ENCODE data around the gene TCAP. TPM values are rescaled to one million over a fixed set of nuclear protein-coding genes. Genes with fewer than 3 reads are reported as not detected.

The TCAP gene
- total RNA-seq, 1 donor from 2014 or later = 2.7 TPM

DNA sequence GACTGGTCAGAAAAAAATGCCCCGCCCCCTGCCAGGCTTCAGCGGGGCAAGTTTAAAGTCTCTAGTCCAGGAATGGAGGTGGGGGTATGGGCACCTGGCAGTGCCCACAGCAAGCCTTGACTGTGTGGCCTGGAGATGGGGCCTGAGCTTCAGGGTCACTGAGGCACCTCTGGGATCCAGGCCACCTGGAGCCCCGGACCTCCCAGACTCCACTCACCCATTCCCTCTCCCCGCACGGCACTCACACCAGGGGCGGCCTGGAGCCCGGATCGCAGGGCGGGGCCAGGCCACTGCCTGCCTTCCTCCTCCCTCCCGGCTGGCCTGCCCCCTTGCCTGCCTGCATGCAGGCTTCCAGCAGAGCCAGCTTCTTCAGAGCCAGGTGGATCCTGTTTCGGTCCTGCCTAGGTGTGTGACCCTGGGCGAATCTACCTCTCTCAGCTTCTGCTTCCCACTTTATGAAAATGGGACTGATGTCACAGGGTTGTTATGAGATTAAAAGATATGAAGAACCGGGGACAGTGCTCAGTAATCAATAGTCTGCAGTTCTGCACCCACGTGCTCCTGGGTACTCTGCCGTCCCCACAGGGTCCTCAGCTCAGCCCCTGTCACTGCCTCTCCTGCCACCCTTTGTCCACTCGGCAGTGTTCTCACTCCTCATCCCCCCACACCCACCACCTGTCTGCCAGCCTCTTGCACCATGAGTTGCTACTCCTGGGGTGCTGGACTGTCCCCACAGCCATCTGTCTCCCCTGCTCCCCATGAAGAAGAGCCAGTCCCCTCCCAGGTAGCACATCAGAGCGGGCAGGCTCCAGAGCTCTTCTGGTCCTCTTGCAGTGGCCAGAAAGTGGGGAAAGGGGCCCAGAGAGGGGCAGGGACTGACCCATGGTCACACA, 1.2 kb upstream of the TCAP start:
- Mint-ChIP-seq H3K4me3 (ENCODE audit: low read depth) (no peak overlapping the region), H3K9me3 (ENCODE audit: low read depth) (no peaks in the 10 kb centered on the region), H3K27ac (no peak overlapping the region), H3K4me1 (ENCODE audit: low read depth) (peaks cover 9% of the 10 kb centered on the region), H3K36me3 (ENCODE audit: insufficient read depth) (peaks cover 1% of the 10 kb centered on the region), H3K27me3 (peaks cover 30% of the 10 kb centered on the region)
- no peak for DNase-seq (ENCODE audit: low spot score, unreplicated experiment)
- TF ChIP-seq CTCF (IDR thresholded peaks at IDR 0.05; ENCODE audit: unreplicated experiment) = no peak

- peaks cover 43% of the 10 kb centered on the region for H3K27me3 Mint-ChIP-seq
- H3K27ac Mint-ChIP-seq = no peak overlapping the region
- DNase-seq (ENCODE audit: low spot score, unreplicated experiment) = no peak
- no peak overlapping the region for H3K4me3 Mint-ChIP-seq (ENCODE audit: low read depth)
- no peak for TF ChIP-seq CTCF (IDR thresholded peaks at IDR 0.05; ENCODE audit: unreplicated experiment)
- peaks cover 1% of the 10 kb centered on the region for H3K36me3 Mint-ChIP-seq (ENCODE audit: insufficient read depth)
- H3K4me1 Mint-ChIP-seq (ENCODE audit: low read depth) = peaks cover 9% of the 10 kb centered on the region
- no peaks in the 10 kb centered on the region for H3K9me3 Mint-ChIP-seq (ENCODE audit: low read depth)
These were observed 584 bp downstream of the TCAP start for GRCh38 chr17:39665642-39666224.

DNA sequence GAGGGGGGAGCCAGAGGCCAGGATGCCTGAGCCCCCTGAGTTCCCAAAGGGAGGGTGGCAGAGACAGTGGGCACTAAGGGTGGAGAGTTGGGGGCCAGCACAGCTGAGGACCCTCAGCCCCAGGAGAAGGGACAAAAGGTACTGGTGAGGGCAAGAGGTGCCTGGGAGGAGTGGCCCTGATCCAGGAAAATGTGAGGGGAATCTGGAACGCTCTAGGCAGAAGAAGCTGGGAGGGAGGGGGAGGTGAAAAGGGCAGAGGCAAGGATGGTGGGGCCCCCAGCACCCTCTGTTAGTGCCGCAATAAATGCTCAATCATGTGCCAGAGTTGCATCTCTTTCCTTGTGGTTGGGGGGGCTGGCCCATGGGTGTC, 1.1 kb downstream of the TCAP start:
- peaks cover 9% of the 10 kb centered on the region for H3K4me1 Mint-ChIP-seq (ENCODE audit: low read depth)
- no peak overlapping the region for H3K4me3 Mint-ChIP-seq (ENCODE audit: low read depth)
- no peak overlapping the region for H3K27ac Mint-ChIP-seq
- TF ChIP-seq CTCF (IDR thresholded peaks at IDR 0.05; ENCODE audit: unreplicated experiment) = no peak
- no peak for DNase-seq (ENCODE audit: low spot score, unreplicated experiment)
- H3K9me3 Mint-ChIP-seq (ENCODE audit: low read depth) = no peaks in the 10 kb centered on the region
- H3K27me3 Mint-ChIP-seq = peaks cover 46% of the 10 kb centered on the region
- H3K36me3 Mint-ChIP-seq (ENCODE audit: insufficient read depth) = no peaks in the 10 kb centered on the region

DNA sequence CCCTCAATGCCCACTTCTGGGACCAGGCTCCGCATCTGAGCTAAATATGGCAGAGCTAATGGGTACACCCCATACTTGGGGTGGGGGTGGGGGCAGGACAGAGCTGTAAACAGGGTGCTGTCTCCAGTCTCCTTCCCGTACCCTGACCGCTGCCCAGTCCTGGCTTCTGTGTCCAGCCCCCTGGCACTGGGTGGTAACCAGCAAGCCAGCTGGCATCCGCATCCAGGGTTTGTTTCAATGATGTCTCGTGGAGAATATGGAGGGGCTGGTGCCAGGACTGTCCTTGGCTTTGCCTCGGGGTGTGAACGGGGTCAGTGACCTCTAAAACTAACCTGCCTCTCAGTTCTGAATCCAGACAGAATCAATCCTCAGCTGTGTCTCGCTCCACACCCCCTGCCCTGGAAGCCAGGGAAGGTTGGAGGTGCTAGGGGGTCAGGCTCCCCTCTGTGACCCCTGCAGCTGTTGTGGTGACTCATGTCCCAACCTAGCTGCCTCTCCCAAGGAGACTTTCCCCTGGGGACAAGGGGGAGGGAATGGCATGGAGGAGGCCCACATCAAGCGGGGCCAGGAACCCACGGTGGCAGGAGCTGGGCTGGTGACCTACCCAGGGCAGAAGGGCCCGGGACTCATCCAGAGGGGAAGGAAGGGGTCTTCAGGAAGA, 1.6 kb downstream of the TCAP start:
- H3K4me3 Mint-ChIP-seq (ENCODE audit: low read depth) = peak overlapping the region; percentile 11
- no peaks in the 10 kb centered on the region for H3K36me3 Mint-ChIP-seq (ENCODE audit: insufficient read depth)
- H3K9me3 Mint-ChIP-seq (ENCODE audit: low read depth) = no peaks in the 10 kb centered on the region
- H3K4me1 Mint-ChIP-seq (ENCODE audit: low read depth) = peaks cover 9% of the 10 kb centered on the region
- TF ChIP-seq CTCF (IDR thresholded peaks at IDR 0.05; ENCODE audit: unreplicated experiment) = no peak
- H3K27me3 Mint-ChIP-seq = peaks cover 47% of the 10 kb centered on the region
- no peak for DNase-seq (ENCODE audit: low spot score, unreplicated experiment)
- peak overlapping the region; percentile 69 for H3K27ac Mint-ChIP-seq

DNA sequence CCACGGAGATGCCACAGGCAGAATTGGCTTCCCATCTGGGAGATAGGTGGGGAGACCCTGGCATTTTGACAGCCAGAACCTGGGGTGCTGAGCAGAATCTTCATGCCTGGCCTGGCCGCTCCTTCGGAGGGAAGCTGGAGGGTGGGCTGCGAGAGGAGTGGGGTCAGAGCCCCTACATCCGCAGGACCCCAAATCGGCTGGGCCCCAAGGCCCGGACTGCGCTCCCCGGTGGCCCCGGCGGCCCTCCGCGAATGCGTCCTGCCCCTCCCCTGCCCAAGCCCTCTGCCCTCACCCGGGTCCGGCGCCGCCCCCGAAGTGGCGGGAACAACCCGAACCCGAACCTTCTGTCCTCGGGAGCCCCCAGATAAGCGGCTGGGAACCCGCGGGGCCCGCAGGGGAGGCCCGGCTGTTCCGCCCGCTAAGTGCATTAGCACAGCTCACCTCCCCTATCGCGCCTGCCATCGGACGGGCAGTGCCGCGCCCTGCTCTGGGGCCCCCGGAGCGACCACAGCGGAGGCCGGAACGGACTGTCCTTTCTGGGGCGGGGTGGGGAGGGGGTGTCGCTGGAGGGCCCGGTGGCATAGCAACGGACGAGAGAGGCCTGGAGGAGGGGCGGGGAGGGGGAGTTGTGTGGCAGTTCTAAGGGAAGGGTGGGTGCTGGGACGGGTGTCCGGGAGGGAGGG, 2.3 kb downstream of the TCAP start:
- H3K4me3 Mint-ChIP-seq (ENCODE audit: low read depth) = peak overlapping the region; percentile 26

More for the DNA sequence above, 2.3 kb downstream of the TCAP start:
- TF ChIP-seq CTCF (IDR thresholded peaks at IDR 0.05; ENCODE audit: unreplicated experiment) = no peak
- H3K4me1 Mint-ChIP-seq (ENCODE audit: low read depth) = peaks cover 9% of the 10 kb centered on the region
- H3K27me3 Mint-ChIP-seq = peaks cover 52% of the 10 kb centered on the region
- no peaks in the 10 kb centered on the region for H3K36me3 Mint-ChIP-seq (ENCODE audit: insufficient read depth)
- no peak overlapping the region for H3K27ac Mint-ChIP-seq
- no peaks in the 10 kb centered on the region for H3K9me3 Mint-ChIP-seq (ENCODE audit: low read depth)
- DNase-seq (ENCODE audit: low spot score, unreplicated experiment) = no peak
